ENCODE results near the gene SNX8. TPM values are rescaled to one million over a fixed set of nuclear protein-coding genes. Genes with fewer than 3 reads are reported as not detected.
A peak's percentile ranks its signal among the peaks of the same experiment; 100 is the strongest.

SNX8 gene
- total RNA-seq, 1 donor from 2014 or later, result 18.8 TPM

GRCh38 chr7:2254429-2255144 lies 59.7 kb downstream of the SNX8 start:
- no peak for ATAC-seq
- peak; percentile 1 for DNase-seq (ENCODE audit: missing footprints)
- intact Hi-C loops (cut with DNase I), result no loop called here

- intact Hi-C loops (cut with DNase I), result no loop called here
- ATAC-seq, result no peak
- peak; percentile 50 for DNase-seq (ENCODE audit: missing footprints)
These were observed 60.6 kb downstream of the SNX8 start for GRCh38 chr7:2253525-2254244.

- peak; percentile 48 for DNase-seq (ENCODE audit: missing footprints)
- ATAC-seq, result no peak
- intact Hi-C loops (cut with DNase I), result no loop called here
These were observed 61.2 kb downstream of the SNX8 start for GRCh38 chr7:2253021-2253420.

GRCh38 chr7:2251841-2252771 lies 62.1 kb downstream of the SNX8 start:
- ATAC-seq (no peak), DNase-seq (ENCODE audit: missing footprints) (peak; percentile 49)
- intact Hi-C loops (cut with DNase I), result no loop called here

GRCh38 chr7:2251381-2251780 lies 62.9 kb downstream of the SNX8 start:
- intact Hi-C loops (cut with DNase I), result no loop called here
- DNase-seq (ENCODE audit: missing footprints) (no peak), ATAC-seq (no peak)

GRCh38 chr7:2249744-2250323 lies 64.4 kb downstream of the SNX8 start:
- intact Hi-C loops (cut with DNase I), result loop anchor here (5.0 kb wide), 1 partner anchor 97 kb away; no protein-coding TSS in a partner anchor
- DNase-seq (ENCODE audit: missing footprints) (no peak), ATAC-seq (no peak)

- ATAC-seq (peak; percentile 86), DNase-seq (ENCODE audit: missing footprints) (peak; percentile 85)
- intact Hi-C loops (cut with DNase I), result loop anchor here (5.0 kb wide), 1 partner anchor 98 kb away; no protein-coding TSS in a partner anchor
These were observed 65.1 kb downstream of the SNX8 start for GRCh38 chr7:2248984-2249694.

GRCh38 chr7:2247141-2247995 lies 66.9 kb downstream of the SNX8 start:
- ATAC-seq (no peak), DNase-seq (ENCODE audit: missing footprints) (no peak)
- intact Hi-C loops (cut with DNase I), result loop anchor here (5.0 kb wide), 1 partner anchor 100 kb away; no protein-coding TSS in a partner anchor

- peak; percentile 71 for DNase-seq (ENCODE audit: missing footprints)
- intact Hi-C loops (cut with DNase I), result loop anchor here (5.0 kb wide), 1 partner anchor 101 kb away; no protein-coding TSS in a partner anchor
These were observed 68.2 kb downstream of the SNX8 start for GRCh38 chr7:2245883-2246675.

GRCh38 chr7:2244404-2244995 lies 69.7 kb downstream of the SNX8 start:
- intact Hi-C loops (cut with DNase I), result no loop called here
- no peak for ATAC-seq

More at GRCh38 chr7:2245883-2246675, 68.2 kb downstream of the SNX8 start:
- ATAC-seq, result no peak

GRCh38 chr7:2243458-2243857 lies 70.8 kb downstream of the SNX8 start:
- peak; percentile 37 for DNase-seq (ENCODE audit: missing footprints)
- intact Hi-C loops (cut with DNase I), result no loop called here
- ATAC-seq, result no peak

More at GRCh38 chr7:2244404-2244995, 69.7 kb downstream of the SNX8 start:
- peak; percentile 9 for DNase-seq (ENCODE audit: missing footprints)

GRCh38 chr7:2242541-2243429 lies 71.5 kb downstream of the SNX8 start:
- no peak for ATAC-seq
- intact Hi-C loops (cut with DNase I), result no loop called here
- DNase-seq (ENCODE audit: missing footprints), result no peak

- ATAC-seq, result peak; percentile 87
- peak; percentile 94 for DNase-seq (ENCODE audit: missing footprints)
- intact Hi-C loops (cut with DNase I), result no loop called here
These were observed 72.4 kb downstream of the SNX8 start, which contains the start of the genes MRM2 and NUDT1 for GRCh38 chr7:2241580-2242540. Gene MRM2, minus strand, starts transcription at chr7:2242205. Its CDS starts 36 bp downstream, at chr7:2242169. Gene NUDT1, plus strand, starts transcription at chr7:2242226. Its CDS starts 2,349 bp downstream, at chr7:2244575.

GRCh38 chr7:2239242-2239641 lies 75.0 kb downstream of the SNX8 start:
- DNase-seq (ENCODE audit: missing footprints), result no peak
- ATAC-seq, result no peak
- intact Hi-C loops (cut with DNase I), result no loop called here
